Measurements from ENCODE around the gene ESPN. TPM values are rescaled to one million over a fixed set of nuclear protein-coding genes. Genes with fewer than 3 reads are reported as not detected.

ESPN gene
- total RNA-seq, 1 experiment from 2014 or later: 8.5 TPM

DNA sequence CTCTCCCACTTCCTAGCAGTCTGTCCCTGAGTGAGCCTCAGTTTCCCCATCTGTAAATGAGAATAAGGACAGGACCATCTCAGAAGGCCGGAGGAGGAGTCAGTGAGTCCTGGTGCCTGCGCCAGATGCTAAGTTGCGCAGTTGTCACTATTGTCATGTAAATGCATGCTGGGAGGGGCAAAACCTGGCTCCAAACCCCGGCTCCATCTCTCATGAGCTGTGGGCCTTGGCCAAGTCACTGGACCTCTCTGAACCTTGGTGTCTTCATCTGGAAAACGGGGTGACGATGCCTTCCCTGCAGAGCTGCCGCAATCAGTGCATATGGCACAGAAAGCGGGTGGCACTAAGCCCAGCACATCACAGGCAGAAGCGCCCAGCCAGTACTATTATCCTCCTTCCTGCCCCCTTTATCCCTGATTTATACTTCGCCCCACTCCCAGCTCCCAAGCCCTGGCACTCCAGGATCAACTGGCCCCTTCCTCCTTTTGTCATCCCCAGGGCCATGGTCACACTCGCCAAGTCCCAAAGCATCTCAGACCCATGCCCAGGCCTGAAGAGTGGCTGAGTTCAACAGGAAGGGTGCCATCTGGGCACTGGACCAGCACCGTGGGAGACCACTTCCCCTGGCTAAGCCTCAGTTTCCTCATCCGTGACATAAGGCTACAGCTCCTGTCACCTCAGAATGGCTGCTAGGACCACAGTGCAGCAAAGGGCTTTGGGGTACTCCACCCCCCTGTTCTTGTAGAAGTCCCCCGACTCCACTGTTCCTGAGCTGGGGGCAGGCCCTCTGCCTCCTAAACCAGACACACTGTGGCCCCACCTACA, 71.2 kb downstream of the ESPN start:
- in situ Hi-C loops (cut with HindIII; ENCODE audit: low pct_unique_long_range_greater_than_20kb, low sequenced_read_pairs): no loop called here
- Histone ChIP-seq H3K4me3 (ENCODE audit: low read depth in 2 of 2, low read length in 2 of 2) (peak overlapping the region in 1 of 2 experiments; percentile 59; a peak in 2 of 4 replicates), H3K4me1 (ENCODE audit: control insufficient read depth, insufficient read depth, low read length) (peaks cover 24% of the 10 kb centered on the region), H3K9me3 (ENCODE audit: control insufficient read depth, insufficient read depth, low read depth, low read length) (no peaks in the 10 kb centered on the region), H3K27me3 (ENCODE audit: control insufficient read depth, insufficient read depth, low read length) (no peaks in the 10 kb centered on the region), H3K36me3 (ENCODE audit: control insufficient read depth, insufficient read depth, low read length) (no peaks in the 10 kb centered on the region; the same call in 1 of the 2 replicates), H3K27ac (ENCODE audit: low read length) (no peak overlapping the region)
- CTCF ChIA-PET: interaction anchor here (0.6 kb wide), 1 partner anchor 323 kb away, joined by 6 read pairs; no protein-coding TSS in a partner anchor
- ATAC-seq (no peak), DNase-seq (ENCODE audit: low read depth, low spot score) (no peak)
- intact Hi-C loops (cut with micrococcal nuclease; ENCODE audit: unreplicated experiment): no loop called here
- TF ChIP-seq SIN3A (IDR thresholded peaks at IDR 0.05; ENCODE audit: borderline replicate concordance, insufficient read depth, low read depth, low read length): no peak
- TF ChIP-seq TCF7L2 (IDR thresholded peaks at IDR 0.05; ENCODE audit: low read depth, low read length): no peak
- TF ChIP-seq, protein P1, sequence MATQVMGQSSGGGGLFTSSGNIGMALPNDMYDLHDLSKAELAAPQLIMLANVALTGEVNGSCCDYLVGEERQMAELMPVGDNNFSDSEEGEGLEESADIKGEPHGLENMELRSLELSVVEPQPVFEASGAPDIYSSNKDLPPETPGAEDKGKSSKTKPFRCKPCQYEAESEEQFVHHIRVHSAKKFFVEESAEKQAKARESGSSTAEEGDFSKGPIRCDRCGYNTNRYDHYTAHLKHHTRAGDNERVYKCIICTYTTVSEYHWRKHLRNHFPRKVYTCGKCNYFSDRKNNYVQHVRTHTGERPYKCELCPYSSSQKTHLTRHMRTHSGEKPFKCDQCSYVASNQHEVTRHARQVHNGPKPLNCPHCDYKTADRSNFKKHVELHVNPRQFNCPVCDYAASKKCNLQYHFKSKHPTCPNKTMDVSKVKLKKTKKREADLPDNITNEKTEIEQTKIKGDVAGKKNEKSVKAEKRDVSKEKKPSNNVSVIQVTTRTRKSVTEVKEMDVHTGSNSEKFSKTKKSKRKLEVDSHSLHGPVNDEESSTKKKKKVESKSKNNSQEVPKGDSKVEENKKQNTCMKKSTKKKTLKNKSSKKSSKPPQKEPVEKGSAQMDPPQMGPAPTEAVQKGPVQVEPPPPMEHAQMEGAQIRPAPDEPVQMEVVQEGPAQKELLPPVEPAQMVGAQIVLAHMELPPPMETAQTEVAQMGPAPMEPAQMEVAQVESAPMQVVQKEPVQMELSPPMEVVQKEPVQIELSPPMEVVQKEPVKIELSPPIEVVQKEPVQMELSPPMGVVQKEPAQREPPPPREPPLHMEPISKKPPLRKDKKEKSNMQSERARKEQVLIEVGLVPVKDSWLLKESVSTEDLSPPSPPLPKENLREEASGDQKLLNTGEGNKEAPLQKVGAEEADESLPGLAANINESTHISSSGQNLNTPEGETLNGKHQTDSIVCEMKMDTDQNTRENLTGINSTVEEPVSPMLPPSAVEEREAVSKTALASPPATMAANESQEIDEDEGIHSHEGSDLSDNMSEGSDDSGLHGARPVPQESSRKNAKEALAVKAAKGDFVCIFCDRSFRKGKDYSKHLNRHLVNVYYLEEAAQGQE (IDR thresholded peaks at IDR 0.05; ENCODE audit: insufficient read depth in 1 of 2, low read depth in 2 of 2, low read length in 1 of 2): no peak
- TF ChIP-seq, protein P2, sequence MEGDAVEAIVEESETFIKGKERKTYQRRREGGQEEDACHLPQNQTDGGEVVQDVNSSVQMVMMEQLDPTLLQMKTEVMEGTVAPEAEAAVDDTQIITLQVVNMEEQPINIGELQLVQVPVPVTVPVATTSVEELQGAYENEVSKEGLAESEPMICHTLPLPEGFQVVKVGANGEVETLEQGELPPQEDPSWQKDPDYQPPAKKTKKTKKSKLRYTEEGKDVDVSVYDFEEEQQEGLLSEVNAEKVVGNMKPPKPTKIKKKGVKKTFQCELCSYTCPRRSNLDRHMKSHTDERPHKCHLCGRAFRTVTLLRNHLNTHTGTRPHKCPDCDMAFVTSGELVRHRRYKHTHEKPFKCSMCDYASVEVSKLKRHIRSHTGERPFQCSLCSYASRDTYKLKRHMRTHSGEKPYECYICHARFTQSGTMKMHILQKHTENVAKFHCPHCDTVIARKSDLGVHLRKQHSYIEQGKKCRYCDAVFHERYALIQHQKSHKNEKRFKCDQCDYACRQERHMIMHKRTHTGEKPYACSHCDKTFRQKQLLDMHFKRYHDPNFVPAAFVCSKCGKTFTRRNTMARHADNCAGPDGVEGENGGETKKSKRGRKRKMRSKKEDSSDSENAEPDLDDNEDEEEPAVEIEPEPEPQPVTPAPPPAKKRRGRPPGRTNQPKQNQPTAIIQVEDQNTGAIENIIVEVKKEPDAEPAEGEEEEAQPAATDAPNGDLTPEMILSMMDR (IDR thresholded peaks at IDR 0.05): no peak
- TF ChIP-seq POLR2AphosphoS5 (IDR thresholded peaks at IDR 0.05; ENCODE audit: low read depth, low read length): no peak
- POLR2A ChIA-PET: interaction anchor here (0.7 kb wide), 1 partner anchor 350 kb away, joined by 7 read pairs; no protein-coding TSS in a partner anchor
- BruUV-seq (replicated peaks): no TSS peak

DNA sequence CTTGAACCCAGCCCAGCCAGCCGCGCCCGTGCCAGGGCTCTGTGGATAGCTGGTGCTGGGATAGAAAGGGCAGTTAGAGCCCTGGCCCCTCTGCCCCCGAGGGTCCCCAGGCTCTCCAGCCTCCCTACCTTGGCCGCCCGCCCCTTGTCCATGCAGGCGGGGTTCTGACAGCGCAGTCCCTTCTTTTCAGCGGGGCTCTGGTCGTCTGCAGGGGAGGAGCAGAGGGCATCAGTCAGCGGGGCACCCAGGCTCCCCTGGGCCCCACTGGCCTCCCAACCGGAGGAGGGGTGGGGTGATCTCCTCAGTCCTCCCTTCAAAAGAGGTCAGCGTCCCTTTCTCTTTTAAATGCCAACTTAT, 71.8 kb downstream of the ESPN start:
- peak overlapping the region; percentile 44; the same call in 1 of the 2 replicates for H3K27ac ChIP-seq (ENCODE audit: low read length)
- H3K4me3 ChIP-seq (ENCODE audit: low read depth in 2 of 2, low read length in 2 of 2): peak overlapping the region; percentile 54 to 59
- no peaks in the 10 kb centered on the region for H3K27me3 ChIP-seq (ENCODE audit: control insufficient read depth, insufficient read depth, low read length)
- intact Hi-C loops (cut with micrococcal nuclease; ENCODE audit: unreplicated experiment) (no loop called here), in situ Hi-C loops (cut with HindIII; ENCODE audit: low pct_unique_long_range_greater_than_20kb, low sequenced_read_pairs) (no loop called here)
- POLR2A ChIA-PET: no interaction called here
- no TSS peak for BruUV-seq (replicated peaks)
- H3K9me3 ChIP-seq (ENCODE audit: control insufficient read depth, insufficient read depth, low read depth, low read length): no peaks in the 10 kb centered on the region
- peaks cover 22% of the 10 kb centered on the region for H3K4me1 ChIP-seq (ENCODE audit: control insufficient read depth, insufficient read depth, low read length)
- TF ChIP-seq POLR2AphosphoS5 (IDR thresholded peaks at IDR 0.05; ENCODE audit: low read depth, low read length) (no peak), SIN3A (IDR thresholded peaks at IDR 0.05; ENCODE audit: borderline replicate concordance, insufficient read depth, low read depth, low read length) (no peak), TCF7L2 (IDR thresholded peaks at IDR 0.05; ENCODE audit: low read depth, low read length) (no peak)
- TF ChIP-seq, protein P2 (IDR thresholded peaks at IDR 0.05): no peak
- TF ChIP-seq, protein P1 (IDR thresholded peaks at IDR 0.05; ENCODE audit: insufficient read depth in 1 of 2, low read depth in 2 of 2, low read length in 1 of 2): no peak
- DNase-seq (ENCODE audit: low read depth, low spot score): no peak
- CTCF ChIA-PET: no interaction called here
- ATAC-seq: no peak
- no peaks in the 10 kb centered on the region for H3K36me3 ChIP-seq (ENCODE audit: control insufficient read depth, insufficient read depth, low read length)

Measured in Panc1 (cell line).